CD4-positive, alpha-beta T cell treated with Interleukin-6 for 4 hours (primary cell): ENCODE data around the gene KRTAP10-3.
"Not testable (repeated sequence)": the region's sequence is repeated elsewhere in the genome, so short reads cannot be mapped to it uniquely, and the experiment has no call there.

Experiments
- DNase-seq: peaks from one replicate; pipeline ENCODE4 v3.0.0-alpha.2; 2020; ENCODE audit warnings: mixed read lengths

The KRTAP10-3 gene

DNA sequence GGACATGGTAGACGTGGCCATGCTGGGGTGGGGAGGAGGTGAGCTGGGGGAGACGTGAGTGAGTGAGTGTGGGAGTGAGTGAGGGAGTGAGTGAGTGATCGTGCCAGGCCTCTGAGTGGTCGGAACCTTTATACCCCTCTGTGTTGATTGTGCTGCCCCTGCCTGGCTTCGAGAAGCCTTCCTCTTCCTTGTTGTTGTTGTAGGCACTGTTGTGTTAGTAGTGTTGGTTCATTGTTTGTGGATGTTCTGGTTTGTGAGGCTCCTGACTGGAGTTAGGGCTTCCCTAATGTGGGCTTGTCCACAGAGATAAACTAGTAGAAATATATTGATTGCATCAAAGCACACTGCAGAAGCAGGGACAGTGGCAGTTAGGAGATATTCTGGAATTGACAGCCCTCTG is at the start of gene KRTAP10-3:
Gene KRTAP10-3 (minus strand): TSS at position 101 of the 400 bp plus-strand sequence. CDS start 80 bp downstream, at position 21.
- no peak for DNase-seq

DNA sequence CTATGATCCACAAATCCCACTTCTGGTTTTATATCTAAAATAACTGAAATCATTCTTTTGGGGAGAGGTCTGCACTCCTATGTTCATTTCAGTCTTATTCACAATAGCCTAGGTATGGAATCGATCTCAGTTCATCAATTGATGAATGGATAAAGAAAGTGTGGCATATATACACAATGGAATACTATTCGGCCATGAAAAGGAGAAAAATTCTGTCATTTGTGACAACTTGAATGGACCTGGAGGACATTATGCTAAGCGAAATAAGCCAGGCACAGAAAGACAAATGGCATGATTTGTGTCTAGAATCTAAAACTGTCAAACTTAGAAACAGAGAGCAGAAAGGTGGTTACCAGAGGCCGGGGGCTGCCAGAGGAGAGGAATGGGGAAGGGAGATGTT is 47.9 kb upstream of the KRTAP10-3 start:
- no peak for DNase-seq

DNA sequence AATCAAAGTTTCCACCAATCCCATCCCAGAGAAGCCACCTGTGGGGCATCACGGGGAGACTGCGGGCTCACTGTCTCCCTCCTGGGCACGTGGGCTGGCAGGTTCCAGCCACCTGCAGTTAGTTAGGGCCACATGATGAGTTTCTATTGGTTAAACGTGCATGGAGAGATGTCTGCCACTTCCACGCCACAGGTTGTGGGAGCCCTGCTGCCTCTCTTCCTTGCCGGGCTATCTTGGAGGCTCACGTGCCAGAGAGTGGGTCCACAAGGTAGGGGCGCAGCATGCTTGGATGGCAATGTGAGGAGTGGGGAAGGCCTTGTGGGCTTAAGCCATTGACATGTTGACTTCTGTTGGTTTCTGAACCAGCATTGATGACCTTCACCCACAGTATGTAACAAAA is 45.3 kb upstream of the KRTAP10-3 start:
- no peak for DNase-seq

DNA sequence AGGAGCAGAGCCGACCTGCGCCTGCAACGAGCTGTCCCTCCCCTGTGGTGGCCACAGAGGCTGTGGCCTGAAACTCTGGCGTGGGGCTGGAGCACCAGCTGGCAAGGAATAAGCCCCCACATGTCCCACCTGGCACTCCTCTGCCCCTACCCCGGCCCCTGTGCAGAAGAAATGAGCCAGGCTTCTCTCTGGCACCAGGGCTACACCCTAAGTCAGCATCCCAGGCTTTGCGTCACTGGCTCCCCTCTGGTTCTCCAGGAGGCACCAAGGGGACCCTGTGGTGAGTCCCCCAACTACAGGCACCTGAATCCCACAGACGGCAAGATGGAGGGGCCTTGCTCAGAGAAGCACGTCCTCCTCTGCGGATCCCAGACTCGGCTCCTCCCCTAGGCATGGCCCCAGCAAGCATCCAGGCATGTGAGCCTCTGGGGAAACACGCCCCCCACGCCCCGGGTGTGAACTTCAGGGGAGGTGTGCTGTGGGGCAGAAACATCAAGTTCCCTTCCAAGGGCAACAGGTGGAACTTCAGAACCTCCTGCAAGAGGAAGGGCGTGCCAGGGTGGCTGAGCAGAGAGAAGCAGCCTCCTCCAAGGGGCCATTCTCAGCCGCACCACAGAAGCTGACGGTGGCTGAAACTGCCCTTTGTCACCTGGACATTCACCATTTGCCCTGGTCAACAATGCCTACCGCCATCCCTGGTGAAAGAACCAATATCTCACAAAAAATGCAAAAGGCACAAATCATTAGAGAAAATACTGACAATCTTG is 44.7 kb upstream of the KRTAP10-3 start:
- no peak for DNase-seq

GRCh38 chr21:44602463-44602850 is 43.9 kb upstream of the KRTAP10-3 start:
- DNase-seq = no peak

GRCh38 chr21:44601596-44602462 is 43.2 kb upstream of the KRTAP10-3 start:
- no peak for DNase-seq

GRCh38 chr21:44601091-44601490 is 42.5 kb upstream of the KRTAP10-3 start:
- not testable (repeated sequence) for DNase-seq

- DNase-seq = not testable (repeated sequence)
Observed at GRCh38 chr21:44600118-44600978, 41.8 kb upstream of the KRTAP10-3 start, which contains the start of gene KRTAP10-7. Gene KRTAP10-7 (plus strand): TSS chr21:44600597. CDS start chr21:44600622, 25 bp downstream.

- DNase-seq = no peak
Observed at GRCh38 chr21:44599264-44600029, 40.9 kb upstream of the KRTAP10-3 start.

- no peak for DNase-seq
Observed at GRCh38 chr21:44598061-44598460, 39.5 kb upstream of the KRTAP10-3 start.

- no peak for DNase-seq
Observed at GRCh38 chr21:44596068-44596725, 37.6 kb upstream of the KRTAP10-3 start.

DNA sequence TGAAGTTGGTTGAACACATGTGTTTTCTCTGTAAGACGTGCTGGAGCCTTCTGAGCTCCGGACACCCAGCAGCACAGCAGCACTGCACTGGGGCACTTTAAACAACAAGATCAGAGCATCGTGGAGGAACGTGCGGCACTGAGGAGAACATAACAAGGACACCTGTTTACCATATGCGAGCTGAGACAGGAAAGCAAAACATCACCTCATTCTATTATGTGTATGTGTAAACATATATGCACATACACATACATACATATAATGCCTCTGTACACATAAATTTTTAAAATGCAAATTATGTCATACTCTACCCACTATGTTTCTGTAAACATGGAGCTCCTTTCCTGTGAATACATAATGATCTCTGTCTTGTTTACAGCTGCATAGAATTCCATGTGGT is 36.9 kb upstream of the KRTAP10-3 start:
- DNase-seq = no peak

DNA sequence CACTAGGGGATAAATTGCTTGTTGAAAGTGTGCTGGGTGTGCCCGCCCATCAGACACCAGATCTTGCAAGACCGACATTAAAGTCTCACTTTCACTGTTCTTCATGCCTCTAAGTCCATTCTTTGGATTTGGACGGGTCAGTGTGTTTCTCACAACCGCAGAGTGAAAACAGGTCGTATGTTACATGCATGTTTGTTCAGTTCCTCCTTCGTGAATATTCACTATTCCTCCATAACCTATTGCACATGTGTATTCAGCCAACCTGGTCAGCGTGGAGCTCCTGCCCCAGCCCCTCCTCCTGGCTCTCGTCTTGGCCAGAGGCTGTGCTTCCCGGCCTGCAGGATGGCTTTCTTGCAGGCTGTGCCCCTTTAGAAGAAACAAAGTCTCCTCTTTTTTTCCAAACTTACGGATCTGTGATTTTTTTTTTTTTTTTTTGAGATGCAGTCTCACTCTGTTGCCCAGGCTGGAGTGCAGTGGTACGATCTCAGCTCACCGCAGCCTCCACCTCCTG is 35.9 kb upstream of the KRTAP10-3 start:
- DNase-seq = no peak

GRCh38 chr21:44593598-44594405 is 35.2 kb upstream of the KRTAP10-3 start:
- no peak for DNase-seq

GRCh38 chr21:44592446-44593311 is 34.1 kb upstream of the KRTAP10-3 start, which contains the start of gene KRTAP10-6:
Gene KRTAP10-6 (minus strand): TSS chr21:44592505. CDS start chr21:44592484, 21 bp downstream.
- no peak for DNase-seq

GRCh38 chr21:44591801-44592130 is 33.2 kb upstream of the KRTAP10-3 start:
- not testable (repeated sequence) for DNase-seq

- DNase-seq = not testable (repeated sequence)
Observed at GRCh38 chr21:44590897-44591800, 32.6 kb upstream of the KRTAP10-3 start.

DNA sequence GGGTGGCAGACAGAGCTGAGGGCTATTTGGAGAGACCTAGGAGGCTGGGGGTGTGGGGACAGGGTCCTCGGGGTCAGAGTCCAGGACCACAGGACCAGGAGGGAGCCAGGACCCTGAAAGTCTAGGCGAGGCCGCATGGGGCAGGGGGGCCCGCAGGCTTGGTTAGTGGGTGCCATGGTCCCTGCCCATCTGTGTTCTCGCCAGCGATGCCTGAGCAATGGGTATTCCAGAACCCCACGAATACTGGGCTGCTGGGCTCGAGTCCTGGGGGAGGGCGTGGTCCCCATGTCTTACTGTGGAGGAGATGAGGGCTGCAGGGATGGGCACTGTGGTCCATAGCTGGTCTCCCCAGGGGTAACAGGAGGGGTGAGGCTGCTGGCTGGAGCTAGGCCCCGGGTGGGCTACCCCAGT is 31.7 kb upstream of the KRTAP10-3 start:
- DNase-seq = no peak
